HG03064 (cell line): ENCODE data around the gene LTA4H.
A peak's percentile ranks its signal among the peaks of the same experiment; 100 is the strongest.

ENCODE experiments used
- ATAC-seq: cut with Tn5 transposase; IDR thresholded peaks from one replicate; pipeline ENCODE4 v1.9.1; 2021; ENCODE audit warnings: low read depth; ENCODE audit not compliant: unreplicated experiment

LTA4H gene

DNA sequence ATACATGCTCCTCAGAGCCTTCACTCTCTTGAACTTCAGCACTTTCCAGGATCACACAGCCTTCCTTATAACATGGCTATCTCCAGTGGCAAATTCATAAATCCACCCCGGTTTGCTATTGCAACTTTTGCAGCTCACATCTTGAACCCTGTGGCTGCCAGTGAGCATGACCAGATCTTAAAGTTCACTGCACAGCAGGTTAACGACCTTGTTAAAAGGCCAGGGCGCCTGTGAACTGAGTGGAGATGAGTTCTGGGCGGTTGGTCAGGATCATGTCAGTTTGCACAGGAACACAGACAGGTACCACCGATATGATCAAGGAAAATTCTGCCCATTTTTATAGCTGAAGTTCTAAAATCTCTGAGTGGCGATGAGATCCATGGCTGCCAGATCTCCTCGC, 24.7 kb upstream of the LTA4H start:
- no peak for ATAC-seq

DNA sequence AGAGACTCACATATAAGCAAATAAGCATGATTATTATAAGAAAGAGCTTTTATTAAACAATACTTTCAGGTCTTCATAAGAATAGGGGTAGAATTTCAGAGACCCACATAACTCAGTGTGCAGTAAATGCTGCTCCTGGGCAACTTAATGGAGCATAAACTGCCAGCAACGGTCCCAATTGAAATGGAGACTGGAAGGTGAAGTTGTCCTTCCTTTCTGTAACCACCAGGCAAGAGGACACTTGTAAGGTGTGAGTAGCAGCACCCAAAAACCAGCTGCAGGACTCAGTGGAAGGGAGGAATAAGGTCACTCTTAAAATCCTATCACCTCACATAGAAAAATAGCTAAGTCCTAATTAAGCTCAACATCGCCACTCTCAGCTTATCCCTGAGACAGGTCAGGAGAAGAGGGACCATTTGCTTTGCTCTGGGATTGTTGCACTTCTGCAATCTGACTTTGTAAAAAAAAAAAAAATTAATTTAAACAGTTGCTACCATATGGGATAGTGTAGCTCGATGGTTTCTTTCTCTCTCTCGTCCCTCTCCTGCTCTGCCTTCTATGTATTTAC, 22.7 kb upstream of the LTA4H start:
- ATAC-seq, result no peak

DNA sequence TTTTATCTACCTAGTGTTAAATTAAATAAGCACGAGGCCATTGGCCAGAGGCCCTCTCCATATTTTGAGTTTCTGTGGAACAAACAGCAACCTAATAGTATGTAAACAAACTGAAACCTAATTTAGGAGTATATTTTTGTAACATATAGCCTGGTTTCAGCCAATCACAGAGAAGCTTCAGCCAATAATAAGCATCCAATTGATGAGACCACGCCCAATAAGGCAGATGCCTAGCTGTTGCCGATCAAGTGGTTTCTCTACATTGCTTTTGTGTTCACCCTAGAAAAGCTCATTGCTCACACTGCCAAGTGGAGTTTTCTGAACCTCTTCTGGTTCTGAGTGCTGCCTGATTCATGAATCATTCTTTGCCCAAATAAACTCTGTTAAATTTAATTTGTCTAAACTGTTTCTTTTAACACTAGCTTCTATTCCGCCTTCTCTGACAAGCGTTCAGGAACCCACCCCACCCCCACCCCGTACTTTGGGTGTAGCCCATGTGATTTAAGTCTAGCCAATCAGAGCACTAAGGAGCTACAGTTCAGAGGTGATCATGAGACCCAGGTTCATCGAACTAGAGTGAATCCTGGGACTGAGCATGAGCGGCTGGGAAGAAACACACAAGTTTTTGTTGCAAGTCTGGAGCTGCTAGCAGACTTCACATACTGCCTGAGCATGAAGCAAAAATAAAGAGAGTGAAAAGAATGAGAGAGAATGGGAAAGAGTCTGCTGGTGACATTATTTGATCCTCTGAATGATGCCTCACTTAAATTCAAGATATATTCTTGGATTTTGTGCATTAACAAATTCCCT, 21.5 kb upstream of the LTA4H start:
- no peak for ATAC-seq

DNA sequence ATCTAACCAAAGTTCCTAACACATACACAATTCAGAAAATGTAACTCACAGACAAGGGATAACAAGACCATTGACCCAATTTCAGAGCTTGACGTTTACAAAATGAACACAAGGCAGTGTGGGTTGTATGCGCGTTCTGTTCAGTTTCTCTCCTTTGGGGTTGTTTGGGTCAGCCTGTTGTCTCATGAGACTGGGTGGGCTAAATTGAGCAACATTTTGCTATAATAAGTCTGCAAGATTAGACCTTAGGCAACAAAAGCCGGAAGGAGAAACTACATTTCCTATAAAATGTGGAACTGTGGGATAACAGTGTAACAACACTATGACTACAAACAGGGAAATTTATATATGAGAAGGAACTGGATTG, 18.8 kb upstream of the LTA4H start:
- no peak for ATAC-seq

DNA sequence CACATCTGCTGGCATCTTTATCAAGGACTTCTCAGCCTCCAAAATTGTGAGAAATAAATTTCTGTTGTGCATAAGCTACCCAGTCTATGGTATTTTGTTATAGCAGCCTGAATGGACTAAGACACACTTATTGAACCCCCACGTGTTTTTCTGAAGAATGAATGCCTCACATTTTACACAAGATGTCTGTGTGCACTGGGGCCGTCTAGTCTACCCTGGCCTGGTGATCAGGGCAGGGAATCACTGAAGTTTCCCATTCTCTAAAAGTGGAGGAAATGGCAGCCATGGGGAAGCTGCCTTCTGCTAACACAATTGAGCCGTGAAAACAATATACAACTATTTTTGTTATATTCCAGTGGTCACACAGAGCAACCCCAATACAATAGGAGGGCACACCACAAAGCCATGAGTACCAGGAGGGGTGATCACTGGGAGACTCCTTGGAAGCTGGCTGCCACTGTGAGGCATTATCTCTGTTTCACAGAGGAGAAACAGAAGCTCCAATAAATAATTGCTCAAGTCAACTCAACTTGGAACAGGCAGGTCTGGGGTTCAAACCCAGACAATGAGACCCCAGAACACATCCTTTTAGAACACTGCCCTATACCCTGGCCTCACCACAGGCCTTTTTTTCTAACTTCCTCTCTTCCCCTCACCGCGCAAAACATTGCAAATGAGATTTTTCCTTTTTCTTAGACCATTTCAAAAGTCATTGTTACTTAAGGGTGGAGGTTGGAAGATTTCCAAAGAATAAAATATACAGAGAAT, 18.3 kb upstream of the LTA4H start:
- no peak for ATAC-seq

DNA sequence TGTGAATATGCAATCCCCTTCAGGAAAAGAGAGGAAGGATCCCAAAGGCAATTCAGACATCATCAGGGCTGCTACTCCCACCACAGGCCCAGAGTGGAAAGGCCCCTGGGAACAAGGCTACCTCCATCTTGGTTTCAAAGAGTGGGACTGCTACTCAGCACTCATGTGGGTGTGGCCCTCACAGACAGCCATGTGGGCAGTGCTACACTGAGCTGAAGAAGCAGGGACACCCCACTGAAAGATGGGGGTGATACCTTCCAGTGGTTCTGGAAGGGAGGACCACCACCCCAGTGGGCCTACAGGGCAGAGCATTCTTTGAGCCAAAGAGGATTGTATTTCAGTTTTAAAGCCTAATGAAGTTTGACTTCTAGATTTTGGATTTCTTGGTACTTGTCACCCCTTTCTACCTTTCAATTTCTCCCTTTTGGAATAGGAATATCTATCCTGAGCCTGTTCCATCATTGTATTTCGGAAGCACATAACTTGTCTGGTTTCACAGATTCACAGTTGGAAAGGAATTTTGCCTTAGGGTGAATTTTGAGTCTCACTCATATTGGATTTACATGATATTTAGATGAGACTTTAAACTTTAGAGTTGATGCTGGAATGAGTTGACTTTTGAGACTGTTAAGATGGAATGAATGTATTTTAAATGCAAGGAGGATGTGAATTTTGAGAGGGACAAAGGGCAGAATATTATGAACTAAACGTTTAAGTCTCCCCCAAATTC, 16.5 kb upstream of the LTA4H start:
- no peak for ATAC-seq

DNA sequence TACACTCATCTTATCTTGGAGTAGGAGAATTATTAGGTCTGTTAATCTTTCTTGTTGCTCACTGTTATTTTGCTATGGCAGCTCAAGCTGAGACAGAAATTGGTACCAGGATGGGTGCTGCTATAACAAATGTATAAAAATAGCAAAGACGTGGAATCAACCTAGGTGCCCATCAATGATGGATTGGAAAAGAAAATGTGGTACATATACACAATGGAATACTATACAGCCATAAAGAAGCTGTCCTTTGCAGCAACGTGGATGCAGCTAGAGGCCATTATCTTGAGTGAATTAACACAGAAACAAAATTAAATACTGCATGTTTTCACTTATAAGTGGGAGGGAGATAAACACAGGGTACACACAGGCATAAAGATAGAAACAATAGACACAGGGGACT, 14.8 kb upstream of the LTA4H start:
- ATAC-seq, result no peak

DNA sequence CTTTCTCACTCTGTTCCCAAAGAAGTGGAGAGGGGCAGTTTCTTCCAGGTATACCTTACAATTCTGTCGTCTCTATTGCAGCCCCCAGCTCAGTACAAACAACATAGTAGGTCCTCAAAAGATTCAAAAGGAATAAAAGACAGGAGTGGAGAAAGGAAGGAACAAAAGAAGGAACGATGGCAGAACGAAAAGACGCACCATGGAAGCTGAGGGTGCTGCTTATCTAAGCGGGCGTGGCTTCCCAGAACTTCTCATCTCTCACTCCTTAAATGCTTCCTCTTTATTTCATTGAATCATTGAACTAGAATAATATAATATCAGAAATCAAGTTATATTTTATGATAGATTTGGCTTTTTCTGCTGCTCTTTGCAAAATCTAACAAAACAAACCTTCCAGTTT, 13.7 kb upstream of the LTA4H start:
- ATAC-seq, result no peak

DNA sequence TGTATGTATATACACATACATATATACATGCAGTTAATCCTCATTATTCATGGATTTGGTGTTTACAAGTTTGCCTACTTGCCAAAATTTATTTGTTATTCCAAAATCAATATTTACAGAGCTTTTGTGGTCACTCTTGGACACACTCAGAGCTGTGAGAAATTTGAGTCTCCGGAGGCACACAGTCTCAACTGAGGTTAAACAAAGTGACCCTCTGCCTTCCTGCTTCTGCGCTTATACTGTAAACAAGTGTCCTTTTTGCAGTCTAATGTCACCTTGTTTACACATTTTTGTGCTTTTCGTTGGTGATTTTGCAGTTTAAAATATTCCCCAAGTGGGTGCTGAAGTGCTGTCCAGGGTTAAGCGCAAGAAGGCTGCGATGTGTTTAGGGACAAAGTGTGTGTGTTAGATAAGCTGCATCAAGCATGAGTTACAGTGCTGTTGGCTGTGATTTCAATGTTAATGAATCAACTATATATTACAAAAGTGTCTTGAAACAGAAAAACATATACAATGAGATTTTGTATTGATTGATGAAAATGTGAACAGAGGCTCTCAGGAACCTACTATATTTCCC, 13.1 kb upstream of the LTA4H start:
- no peak for ATAC-seq

DNA sequence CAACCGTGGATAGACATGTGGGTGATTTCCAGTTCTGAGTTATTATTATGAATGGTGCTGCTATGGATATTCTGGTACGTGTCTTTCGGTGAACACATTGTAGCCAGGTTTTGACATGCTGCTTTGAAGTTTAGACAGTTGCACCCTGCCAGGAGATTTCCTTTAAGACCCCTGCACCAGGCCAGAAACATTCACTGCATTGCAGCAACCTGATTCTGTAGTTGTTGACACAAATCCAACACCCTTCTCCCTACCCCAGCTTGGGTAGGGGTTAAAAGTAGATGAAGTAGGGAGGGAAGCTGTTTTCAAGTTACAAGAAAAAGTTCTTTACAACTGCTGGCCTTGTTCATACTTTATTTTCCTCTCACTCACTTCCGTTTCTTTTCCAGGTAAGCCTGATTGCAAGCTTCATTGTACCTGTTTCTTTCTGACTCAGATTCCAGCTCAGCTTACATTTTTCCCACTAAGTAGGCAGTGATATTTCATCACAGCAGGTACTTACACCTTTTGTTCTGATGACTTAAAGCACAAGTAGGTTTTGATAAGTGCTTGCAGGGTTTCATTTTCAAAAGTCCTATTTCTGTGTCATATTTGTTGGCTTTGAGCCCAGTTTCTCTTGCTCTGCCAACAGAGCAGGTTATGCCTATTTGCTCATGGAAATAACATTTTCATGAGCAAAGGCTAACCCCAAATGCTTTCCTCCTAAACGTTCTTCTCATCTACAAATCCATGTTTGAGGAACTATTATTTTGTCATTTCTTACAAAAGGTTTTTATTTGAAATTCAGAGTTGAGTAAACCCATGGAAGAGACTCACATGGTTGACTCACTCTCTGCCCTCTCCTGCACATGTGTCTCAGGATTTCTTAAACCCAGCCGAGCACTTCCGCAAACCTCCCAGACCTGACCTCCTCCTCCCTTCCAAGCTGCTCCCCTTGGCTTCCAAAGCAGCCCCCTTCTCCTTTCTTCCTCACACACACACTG, 12.1 kb upstream of the LTA4H start:
- peak; percentile 84 for ATAC-seq

DNA sequence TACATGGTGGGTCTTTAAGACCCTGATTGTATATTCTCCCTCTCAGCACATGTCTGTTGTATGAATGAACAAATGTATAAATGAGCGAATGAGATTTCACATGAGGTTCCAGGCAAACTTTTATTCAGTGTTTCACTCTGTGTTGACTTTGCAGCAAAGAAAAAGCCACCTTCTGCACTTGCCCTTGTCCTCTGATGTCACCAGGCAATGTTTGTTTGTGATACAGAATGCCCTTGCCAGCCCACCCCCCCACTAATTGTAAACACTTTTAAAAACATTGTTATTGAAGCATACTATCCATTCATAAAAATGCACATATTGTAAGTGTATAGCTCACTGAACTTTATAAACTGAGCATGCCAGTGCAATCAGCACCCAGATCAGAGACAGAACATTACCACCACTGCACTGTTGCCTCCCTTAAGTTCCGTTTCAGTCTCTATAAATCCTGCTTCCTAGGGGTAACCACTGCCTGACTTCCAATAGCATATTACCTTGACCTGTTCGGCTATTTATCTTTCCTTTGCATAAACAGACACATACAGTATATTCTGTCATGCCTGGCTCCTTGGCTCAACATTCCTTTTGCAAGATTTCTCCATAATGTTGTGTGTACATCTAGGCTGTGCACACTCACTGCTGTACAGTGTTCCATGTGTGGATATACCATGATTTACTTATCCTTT, 11.3 kb upstream of the LTA4H start:
- ATAC-seq, result peak; percentile 12

DNA sequence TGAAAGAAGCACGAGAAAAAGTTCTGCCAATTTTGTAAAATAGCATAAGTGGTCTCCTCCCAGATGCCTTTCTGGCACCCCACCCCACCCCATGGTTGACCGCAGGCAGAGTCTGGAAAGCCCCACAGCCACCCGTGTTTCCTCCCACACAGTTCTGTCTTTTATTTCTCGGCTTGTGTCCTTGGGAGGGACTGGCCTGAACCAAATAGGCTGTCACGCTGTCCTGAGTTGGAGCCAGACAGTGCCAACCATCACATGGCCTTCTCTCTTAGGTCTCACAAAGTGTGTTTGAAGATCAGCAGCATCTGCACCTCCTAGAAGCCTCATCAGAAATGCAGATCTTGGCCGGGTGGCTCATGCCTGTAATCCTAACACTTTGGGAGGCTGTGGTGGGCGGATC, 10.2 kb upstream of the LTA4H start:
- ATAC-seq, result no peak

DNA sequence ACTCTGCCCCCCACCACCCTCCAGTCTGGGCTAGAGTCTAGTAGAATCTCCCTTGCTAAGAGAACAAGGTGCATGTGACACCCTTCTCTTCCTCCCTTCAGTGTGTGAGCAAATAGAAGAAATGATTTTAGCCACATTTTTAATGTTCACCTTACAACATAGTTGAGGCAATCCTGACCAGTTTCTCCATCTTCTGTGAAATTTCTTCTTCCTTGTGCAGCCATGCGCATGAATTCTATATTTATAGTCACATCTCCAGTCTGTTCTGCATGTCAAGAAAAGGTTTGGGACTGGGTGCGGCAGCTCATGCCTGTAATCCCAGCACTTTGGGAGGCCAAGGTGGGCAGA, 9.5 kb upstream of the LTA4H start:
- no peak for ATAC-seq

DNA sequence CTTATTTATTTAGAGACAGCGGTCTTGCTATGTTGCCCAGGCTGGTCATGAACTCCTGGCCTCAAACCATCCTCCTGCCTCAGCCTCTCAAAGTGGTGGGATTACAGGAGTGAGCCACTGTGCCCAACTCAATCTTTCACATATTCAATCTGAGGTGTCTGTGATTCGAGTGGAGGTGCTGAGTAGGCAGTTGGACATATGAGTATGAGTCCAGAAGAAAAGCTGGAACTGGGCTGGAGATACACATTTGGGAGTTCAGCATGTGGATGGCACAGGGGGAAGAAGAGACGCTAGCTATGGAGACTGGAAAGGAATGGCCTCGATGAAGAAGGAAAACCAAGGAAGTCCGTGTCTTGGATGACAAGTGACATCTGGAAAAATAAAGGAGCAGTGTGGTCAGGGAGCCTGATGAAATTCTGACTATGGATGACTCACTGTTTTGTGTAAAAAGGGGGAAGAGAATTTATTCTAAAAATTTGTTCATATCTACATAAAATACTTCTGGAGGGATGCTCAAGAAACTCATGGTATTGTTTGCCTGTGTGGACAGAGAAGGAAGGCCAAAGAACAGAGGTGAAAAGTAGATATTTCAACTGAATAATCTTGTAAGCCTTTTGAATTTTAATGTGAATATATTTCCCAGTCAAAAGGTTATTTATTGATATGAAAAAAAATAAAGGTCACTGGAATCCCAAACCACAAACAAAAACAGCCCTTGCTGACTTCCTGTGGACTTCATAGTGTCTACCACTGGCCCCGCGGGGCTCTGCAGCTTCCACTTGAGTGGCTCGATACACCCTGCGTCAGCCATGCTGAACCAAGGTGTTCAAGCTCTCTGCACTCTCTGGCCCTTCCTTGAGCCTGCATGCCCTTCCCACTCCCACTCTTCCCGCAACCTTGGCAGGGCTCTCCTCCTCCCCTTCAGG, 8.9 kb upstream of the LTA4H start:
- no peak for ATAC-seq

DNA sequence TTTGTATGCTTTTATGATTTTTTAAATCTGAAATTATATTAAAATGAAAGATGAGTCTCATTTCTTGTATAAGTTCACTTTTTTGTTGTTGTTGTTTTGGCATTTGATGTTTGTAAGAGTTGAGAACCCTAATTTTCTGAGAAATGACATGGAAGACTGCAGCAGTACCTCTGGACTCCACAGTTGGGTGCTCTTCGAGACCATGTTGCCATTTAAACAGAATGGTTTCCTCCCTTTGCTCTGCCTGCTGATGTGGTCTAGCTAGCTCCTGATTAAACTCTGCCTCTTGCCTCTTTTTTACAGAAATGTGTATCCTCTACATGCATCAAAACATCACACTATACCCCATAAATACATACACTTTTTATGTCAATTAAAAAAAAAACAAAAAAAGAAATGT, 5.8 kb upstream of the LTA4H start:
- no peak for ATAC-seq

DNA sequence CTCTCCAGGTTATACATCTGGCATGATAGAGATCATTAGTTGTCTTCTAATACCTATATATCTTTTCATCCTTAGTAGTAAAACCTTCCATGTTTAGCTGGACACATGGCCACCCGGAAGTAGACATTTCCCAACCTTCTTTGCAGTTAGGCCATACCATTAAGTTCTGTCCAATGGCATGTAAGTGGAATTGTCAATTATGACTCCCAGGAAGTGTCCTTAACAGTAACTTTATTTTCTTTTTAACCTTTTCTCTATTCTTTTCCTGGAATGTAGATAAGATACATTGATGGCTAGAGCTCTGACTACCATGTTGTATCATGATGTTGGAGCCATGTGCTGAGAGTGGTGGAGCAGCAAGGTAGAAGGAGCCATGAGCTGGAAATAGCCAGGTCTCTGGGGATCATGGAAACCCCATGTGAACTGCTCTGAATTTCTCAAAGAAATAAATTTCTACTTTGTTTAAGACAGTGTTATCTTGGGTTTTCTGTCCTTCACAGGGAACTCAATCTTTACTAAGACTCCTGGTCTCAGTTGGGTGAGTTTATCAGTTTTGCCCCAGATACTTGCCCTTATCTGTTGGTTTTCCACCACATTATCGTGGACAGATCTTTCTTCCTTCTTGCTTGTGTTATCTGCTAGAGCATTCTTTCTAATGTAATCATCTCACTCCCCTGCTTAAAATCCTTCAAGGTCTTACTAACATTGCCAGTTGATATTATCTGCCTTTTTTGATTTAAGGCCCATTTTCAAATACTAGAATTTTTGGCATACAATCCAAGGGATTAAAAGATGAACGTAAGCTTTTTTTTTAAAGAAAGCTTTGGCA, 5.1 kb upstream of the LTA4H start:
- ATAC-seq, result no peak

DNA sequence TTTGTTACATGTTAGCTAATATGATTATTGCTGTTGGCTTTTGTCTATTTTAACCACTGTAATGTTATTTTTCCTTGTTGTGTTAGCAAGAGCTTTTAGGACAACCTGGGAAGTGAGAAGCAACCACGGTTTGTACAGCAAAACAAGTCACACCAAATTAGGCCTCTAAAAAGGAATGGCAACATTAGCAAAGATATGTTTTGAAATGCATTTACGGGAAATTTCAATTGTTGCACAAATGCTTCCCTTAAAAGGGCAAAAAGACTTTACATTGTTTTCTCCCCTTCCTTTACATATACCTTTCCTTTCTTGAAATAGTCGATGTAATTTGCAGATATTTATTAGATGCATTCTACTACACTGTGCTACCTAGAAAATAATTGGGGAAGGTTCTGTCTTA, 4.1 kb upstream of the LTA4H start:
- no peak for ATAC-seq
